ENCODE measurements around the gene PTGIS.

The PTGIS gene

DNA sequence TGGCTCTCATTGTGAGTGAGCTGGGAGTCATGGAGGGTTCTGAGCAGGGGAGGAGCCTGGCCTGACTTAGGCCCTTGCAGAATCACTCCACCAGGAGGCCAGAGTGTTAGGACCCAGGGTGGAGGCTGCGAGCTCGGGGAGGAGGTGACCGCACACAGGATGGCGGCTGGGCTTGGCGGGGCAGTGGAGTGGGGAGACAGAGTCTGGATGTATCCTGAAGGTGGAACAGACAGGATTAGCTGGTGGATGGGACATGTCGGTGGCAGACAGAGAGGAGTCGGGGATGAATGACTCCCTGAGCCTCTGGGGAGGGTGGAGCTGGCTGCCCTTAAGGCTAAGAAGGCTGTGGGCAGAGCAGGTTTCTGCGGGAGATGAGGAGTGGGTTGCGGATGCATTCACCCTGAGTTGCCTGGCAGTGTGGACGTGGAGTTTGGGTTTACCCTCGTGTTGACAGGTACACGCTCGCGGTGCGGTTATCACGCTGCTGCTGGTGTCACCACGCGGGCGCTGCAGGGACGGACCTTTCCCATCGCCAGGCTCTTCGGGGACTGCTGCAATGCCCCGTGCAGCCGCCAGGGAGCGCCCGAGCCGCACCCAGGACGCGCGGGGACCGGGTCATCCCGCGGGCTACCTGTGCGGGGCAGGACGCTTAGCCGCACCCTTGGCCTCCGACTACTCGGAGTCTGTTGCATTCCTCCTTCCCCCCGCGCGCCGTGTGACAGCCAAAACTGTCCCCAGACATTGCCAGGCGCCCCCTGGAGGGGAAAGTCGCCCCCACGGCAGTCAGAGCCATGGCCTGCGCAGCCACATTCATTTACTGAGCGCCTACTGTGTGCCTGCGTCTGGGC lies 43.0 kb upstream of the PTGIS start:
- H3K27ac ChIP-seq (ENCODE audit: insufficient read depth, low read length, poor library complexity, severe bottlenecking): no peak overlapping the region
- peaks cover 6% of the 10 kb centered on the region for H3K4me1 ChIP-seq (ENCODE audit: control insufficient read depth, insufficient read depth, low read length, poor library complexity, severe bottlenecking)
- H3K9me3 ChIP-seq (ENCODE audit: control insufficient read depth, low read length): no peaks in the 10 kb centered on the region
- no peaks in the 10 kb centered on the region for H3K36me3 ChIP-seq (ENCODE audit: control insufficient read depth, insufficient read depth, low read length)
- H3K4me3 ChIP-seq (ENCODE audit: insufficient read depth, low read depth, low read length, poor library complexity, severe bottlenecking): no peak overlapping the region
- DNase-seq: peak; percentile 53 to 62 (median 59)
- H3K27me3 ChIP-seq (replicated peaks; ENCODE audit: control insufficient read depth, insufficient read depth, low read length, poor library complexity, severe bottlenecking): no peaks in the 10 kb centered on the region

DNA sequence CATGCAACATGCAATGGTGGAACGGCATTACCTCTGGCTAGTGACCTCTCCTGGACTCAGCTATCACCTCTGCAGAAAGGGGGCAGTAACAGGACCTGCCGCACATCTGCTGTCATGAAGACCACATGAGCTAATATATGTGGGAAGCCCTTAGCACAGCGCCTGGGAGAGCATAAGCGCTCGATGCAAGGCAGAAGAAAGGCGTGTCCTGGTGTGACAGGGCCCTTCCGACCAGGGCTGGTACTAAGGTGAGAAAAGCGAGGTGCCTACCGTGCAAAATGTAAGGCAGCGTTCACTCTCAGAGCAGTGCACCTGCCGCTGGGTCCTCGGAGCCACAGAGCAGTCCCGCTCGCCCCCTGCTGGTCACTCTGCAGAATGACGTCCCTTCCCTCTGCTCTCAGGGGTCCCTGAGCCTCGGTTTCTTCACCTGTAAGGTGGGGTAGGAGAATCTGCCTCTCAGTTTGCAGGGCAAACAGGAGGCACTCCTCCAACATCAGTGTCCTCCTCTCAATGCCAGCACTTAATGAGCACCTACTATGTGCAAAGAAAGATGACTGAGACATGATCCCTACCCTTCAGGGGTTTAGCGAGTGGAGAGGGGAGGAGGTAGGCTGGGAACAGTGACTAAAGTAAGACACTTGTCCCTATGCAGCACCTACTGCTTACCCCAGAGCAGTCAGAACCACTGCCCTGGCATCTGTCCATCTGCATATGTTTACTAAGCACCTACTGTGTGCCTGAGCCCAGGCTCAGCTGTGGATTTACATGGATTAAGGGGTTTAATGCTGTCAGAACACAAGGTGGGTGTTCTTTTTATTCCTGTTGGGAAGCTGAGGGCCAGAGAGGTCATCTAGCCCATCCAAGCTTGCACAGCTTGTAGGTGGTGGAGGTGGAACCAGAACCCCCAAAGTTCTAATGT lies 41.1 kb upstream of the PTGIS start:
- no peaks in the 10 kb centered on the region for H3K9me3 ChIP-seq (ENCODE audit: control insufficient read depth, low read length)
- H3K4me1 ChIP-seq (ENCODE audit: control insufficient read depth, insufficient read depth, low read length, poor library complexity, severe bottlenecking): peaks cover 6% of the 10 kb centered on the region
- no peaks in the 10 kb centered on the region for H3K27me3 ChIP-seq (replicated peaks; ENCODE audit: control insufficient read depth, insufficient read depth, low read length, poor library complexity, severe bottlenecking)
- peak overlapping the region; percentile 33 for H3K4me3 ChIP-seq (ENCODE audit: insufficient read depth, low read depth, low read length, poor library complexity, severe bottlenecking)
- H3K27ac ChIP-seq (ENCODE audit: insufficient read depth, low read length, poor library complexity, severe bottlenecking): no peak overlapping the region
- no peaks in the 10 kb centered on the region for H3K36me3 ChIP-seq (ENCODE audit: control insufficient read depth, insufficient read depth, low read length)
- peak; percentile 45 to 55 (median 48) for DNase-seq

DNA sequence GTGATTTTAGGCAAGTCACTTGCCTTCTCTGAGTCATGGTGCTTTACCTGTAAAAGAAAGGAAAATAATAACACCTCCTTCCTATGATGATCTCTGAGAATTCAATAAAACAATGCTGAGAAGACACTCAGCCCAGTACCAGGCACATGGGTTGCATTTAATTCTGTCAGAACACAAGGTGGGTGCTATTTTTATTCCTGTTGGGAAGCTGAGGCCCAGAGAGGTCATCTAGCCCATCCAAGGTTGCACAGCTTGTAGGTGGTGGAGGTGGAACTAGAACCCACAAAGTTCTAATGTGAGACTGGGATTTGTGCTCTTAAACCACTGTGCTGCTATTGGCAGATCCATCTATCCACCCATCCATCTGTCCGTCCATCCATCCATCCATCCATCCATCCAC lies 39.6 kb upstream of the PTGIS start:
- H3K27me3 ChIP-seq (replicated peaks; ENCODE audit: control insufficient read depth, insufficient read depth, low read length, poor library complexity, severe bottlenecking): no peaks in the 10 kb centered on the region
- H3K27ac ChIP-seq (ENCODE audit: insufficient read depth, low read length, poor library complexity, severe bottlenecking): no peak overlapping the region
- no peaks in the 10 kb centered on the region for H3K9me3 ChIP-seq (ENCODE audit: control insufficient read depth, low read length)
- DNase-seq: no peak
- H3K36me3 ChIP-seq (ENCODE audit: control insufficient read depth, insufficient read depth, low read length): no peaks in the 10 kb centered on the region
- no peak overlapping the region for H3K4me3 ChIP-seq (ENCODE audit: insufficient read depth, low read depth, low read length, poor library complexity, severe bottlenecking)
- peaks cover 6% of the 10 kb centered on the region for H3K4me1 ChIP-seq (ENCODE audit: control insufficient read depth, insufficient read depth, low read length, poor library complexity, severe bottlenecking)

DNA sequence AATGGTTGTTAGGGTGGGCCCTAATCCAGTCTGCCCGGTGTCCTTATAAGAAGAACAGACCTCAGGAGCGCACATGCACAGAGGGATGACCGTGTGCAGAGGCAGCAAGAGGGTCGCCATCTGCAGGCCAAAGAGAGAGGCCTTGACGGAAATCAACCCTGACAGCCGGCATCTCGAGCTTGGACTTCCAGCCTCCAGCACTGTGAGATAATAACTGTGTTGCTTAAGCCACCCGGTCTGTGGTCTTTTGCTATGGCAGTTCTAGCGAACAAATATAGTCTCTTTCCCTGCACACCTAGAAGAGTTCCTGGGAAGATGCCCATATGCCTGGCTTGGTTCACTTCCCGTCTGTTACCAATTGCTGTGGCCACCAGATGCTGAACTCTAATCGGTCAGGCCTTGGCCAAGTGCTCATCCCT lies 35.3 kb upstream of the PTGIS start:
- no peak for DNase-seq

GRCh38 chr20:49602345-49603208 lies 34.6 kb upstream of the PTGIS start:
- no peaks in the 10 kb centered on the region for H3K9me3 ChIP-seq (ENCODE audit: control insufficient read depth, low read length)
- H3K36me3 ChIP-seq (ENCODE audit: control insufficient read depth, insufficient read depth, low read length): no peaks in the 10 kb centered on the region
- H3K4me3 ChIP-seq (ENCODE audit: insufficient read depth, low read depth, low read length, poor library complexity, severe bottlenecking): no peak overlapping the region
- DNase-seq: no peak
- no peaks in the 10 kb centered on the region for H3K27me3 ChIP-seq (replicated peaks; ENCODE audit: control insufficient read depth, insufficient read depth, low read length, poor library complexity, severe bottlenecking)
- H3K4me1 ChIP-seq (ENCODE audit: control insufficient read depth, insufficient read depth, low read length, poor library complexity, severe bottlenecking): no peaks in the 10 kb centered on the region
- no peak overlapping the region for H3K27ac ChIP-seq (ENCODE audit: insufficient read depth, low read length, poor library complexity, severe bottlenecking)

More for the DNA sequence above, 35.3 kb upstream of the PTGIS start:
- Histone ChIP-seq H3K36me3 (ENCODE audit: control insufficient read depth, insufficient read depth, low read length) (no peaks in the 10 kb centered on the region), H3K4me3 (ENCODE audit: insufficient read depth, low read depth, low read length, poor library complexity, severe bottlenecking) (no peak overlapping the region), H3K9me3 (ENCODE audit: control insufficient read depth, low read length) (no peaks in the 10 kb centered on the region), H3K4me1 (ENCODE audit: control insufficient read depth, insufficient read depth, low read length, poor library complexity, severe bottlenecking) (no peaks in the 10 kb centered on the region), H3K27me3 (replicated peaks; ENCODE audit: control insufficient read depth, insufficient read depth, low read length, poor library complexity, severe bottlenecking) (no peaks in the 10 kb centered on the region), H3K27ac (ENCODE audit: insufficient read depth, low read length, poor library complexity, severe bottlenecking) (no peak overlapping the region)

DNA sequence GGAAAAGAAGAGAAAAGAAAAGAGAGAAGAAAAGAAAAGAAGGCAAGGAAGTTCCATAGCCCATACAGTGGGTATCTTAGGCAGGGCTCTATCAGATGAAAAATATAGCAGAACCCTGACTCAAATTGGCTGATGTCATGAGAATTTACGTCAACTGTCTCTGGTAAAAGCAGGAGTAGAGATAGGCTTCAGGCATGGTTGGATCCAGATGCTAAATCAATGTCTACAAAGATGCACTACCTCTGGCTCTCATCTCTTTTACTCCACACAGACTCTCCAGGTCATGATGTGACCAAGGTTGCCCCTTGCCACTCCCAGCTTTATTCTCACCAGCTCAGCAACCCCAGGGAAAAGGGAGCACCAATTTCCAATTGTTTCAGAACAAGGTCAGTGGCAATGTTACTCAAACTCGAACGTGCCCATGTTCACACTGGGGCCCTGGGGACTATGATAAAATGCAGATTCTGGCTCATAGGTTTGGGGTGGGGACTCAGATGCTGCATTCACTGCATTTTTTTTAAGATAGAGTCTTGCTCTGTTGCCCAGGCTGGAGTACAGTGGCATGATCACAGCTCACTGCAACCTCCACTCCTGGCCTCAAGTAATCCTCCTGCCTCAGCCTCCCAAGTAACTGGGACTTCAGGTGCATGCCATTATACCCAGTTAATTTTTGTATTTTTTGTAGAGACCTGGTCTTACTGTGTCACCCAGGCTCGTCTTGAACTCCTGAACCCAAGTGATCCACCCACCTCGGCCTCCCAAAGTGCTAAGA lies 33.4 kb upstream of the PTGIS start:
- peaks cover 2% of the 10 kb centered on the region for H3K4me1 ChIP-seq (ENCODE audit: control insufficient read depth, insufficient read depth, low read length, poor library complexity, severe bottlenecking)
- no peaks in the 10 kb centered on the region for H3K36me3 ChIP-seq (ENCODE audit: control insufficient read depth, insufficient read depth, low read length)
- no peak overlapping the region for H3K4me3 ChIP-seq (ENCODE audit: insufficient read depth, low read depth, low read length, poor library complexity, severe bottlenecking)
- H3K27ac ChIP-seq (ENCODE audit: insufficient read depth, low read length, poor library complexity, severe bottlenecking): no peak overlapping the region
- no peaks in the 10 kb centered on the region for H3K27me3 ChIP-seq (replicated peaks; ENCODE audit: control insufficient read depth, insufficient read depth, low read length, poor library complexity, severe bottlenecking)
- no peak for DNase-seq
- H3K9me3 ChIP-seq (ENCODE audit: control insufficient read depth, low read length): no peaks in the 10 kb centered on the region

DNA sequence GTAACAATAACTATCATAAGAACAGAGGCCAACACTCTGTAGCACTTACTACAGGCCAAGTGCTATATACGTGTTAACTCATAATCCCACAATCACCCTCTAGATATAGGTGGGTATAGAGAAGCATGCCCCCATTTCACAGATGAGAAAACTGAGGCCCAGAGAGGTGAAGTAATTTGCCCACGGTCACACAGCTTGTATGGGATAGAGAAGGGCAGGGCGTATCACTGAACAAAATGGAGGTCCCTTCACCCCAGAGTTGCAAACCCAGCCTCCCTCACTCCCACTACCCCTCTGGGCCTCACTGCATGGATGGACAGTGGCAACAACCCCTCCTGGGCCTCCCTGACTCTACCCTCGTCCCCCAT lies 31.8 kb upstream of the PTGIS start:
- Histone ChIP-seq H3K36me3 (ENCODE audit: control insufficient read depth, insufficient read depth, low read length) (no peaks in the 10 kb centered on the region), H3K4me3 (ENCODE audit: insufficient read depth, low read depth, low read length, poor library complexity, severe bottlenecking) (no peak overlapping the region), H3K4me1 (ENCODE audit: control insufficient read depth, insufficient read depth, low read length, poor library complexity, severe bottlenecking) (peaks cover 4% of the 10 kb centered on the region), H3K27me3 (replicated peaks; ENCODE audit: control insufficient read depth, insufficient read depth, low read length, poor library complexity, severe bottlenecking) (no peaks in the 10 kb centered on the region), H3K27ac (ENCODE audit: insufficient read depth, low read length, poor library complexity, severe bottlenecking) (no peak overlapping the region), H3K9me3 (ENCODE audit: control insufficient read depth, low read length) (no peaks in the 10 kb centered on the region)
- DNase-seq: no peak

DNA sequence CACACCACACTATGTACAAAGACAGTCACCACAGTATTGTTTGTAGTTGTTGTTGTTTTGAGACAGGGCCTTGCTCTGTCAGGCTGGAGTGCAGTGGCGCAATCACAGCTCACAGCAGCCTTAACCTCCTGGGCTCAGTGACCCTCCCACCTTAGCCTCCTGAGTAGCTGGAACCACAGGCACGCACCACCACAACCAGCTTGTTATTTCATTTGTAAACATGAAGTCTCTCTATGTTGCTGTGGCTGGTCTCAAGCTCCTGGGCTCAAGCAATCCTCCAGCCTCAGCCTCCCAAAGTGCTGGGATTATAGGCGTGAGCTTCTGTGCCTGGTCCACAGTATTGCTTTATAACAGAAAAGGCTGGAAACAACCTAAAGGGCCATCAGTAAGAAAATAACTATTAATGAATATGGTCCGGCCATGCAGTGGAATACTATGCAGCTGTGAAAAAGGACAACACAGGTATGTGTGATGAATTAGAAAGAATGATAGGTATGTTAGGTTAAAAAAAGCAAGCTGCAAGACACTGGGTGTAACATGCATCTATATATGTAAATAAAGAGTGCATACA lies 30.0 kb upstream of the PTGIS start:
- H3K4me3 ChIP-seq (ENCODE audit: insufficient read depth, low read depth, low read length, poor library complexity, severe bottlenecking): no peak overlapping the region
- DNase-seq: no peak
- H3K9me3 ChIP-seq (ENCODE audit: control insufficient read depth, low read length): no peaks in the 10 kb centered on the region
- no peak overlapping the region for H3K27ac ChIP-seq (ENCODE audit: insufficient read depth, low read length, poor library complexity, severe bottlenecking)
- H3K27me3 ChIP-seq (replicated peaks; ENCODE audit: control insufficient read depth, insufficient read depth, low read length, poor library complexity, severe bottlenecking): no peaks in the 10 kb centered on the region
- H3K36me3 ChIP-seq (ENCODE audit: control insufficient read depth, insufficient read depth, low read length): no peaks in the 10 kb centered on the region
- H3K4me1 ChIP-seq (ENCODE audit: control insufficient read depth, insufficient read depth, low read length, poor library complexity, severe bottlenecking): peaks cover 22% of the 10 kb centered on the region

All from effector memory CD4-positive, alpha-beta T cell (primary cell).